Measurements from ENCODE around the gene MORC4.

MORC4 gene

GRCh38 chrX:106901341-106901740 lies 98.7 kb downstream of the MORC4 start:
- Histone ChIP-seq H3F3A (ENCODE audit: insufficient read depth) (no peaks in the 10 kb centered on the region), H3K4me2 (ENCODE audit: low read depth, low read length, poor library complexity, severe bottlenecking) (no peak overlapping the region), H3K36me3 (ENCODE audit: low read length) (no peaks in the 10 kb centered on the region), H3K9me2 (replicated peaks; ENCODE audit: insufficient read depth, low read length) (no peaks in the 10 kb centered on the region), H4K20me1 (ENCODE audit: low read depth, low read length) (no peaks in the 10 kb centered on the region), H3K9me3 (ENCODE audit: insufficient read depth, low read length) (no peaks in the 10 kb centered on the region), H3K79me2 (ENCODE audit: insufficient read depth, low read length) (no peaks in the 10 kb centered on the region), H3K27ac (ENCODE audit: low read depth, low read length) (no peak overlapping the region), H2AFZ (ENCODE audit: low read depth, low read length, severe bottlenecking) (no peak overlapping the region), H3K9ac (ENCODE audit: low read length) (no peak overlapping the region), H3K4me3 (ENCODE audit: insufficient read depth, low read length, poor library complexity, severe bottlenecking) (no peak overlapping the region), H3K27me3 (ENCODE audit: low read length) (no peaks in the 10 kb centered on the region)
- TF ChIP-seq EZH2phosphoT487 (conservative IDR thresholded peaks at IDR 0.05; ENCODE audit: low read length) (no peak), CTCF (IDR thresholded peaks at IDR 0.05; ENCODE audit: insufficient read depth, low read length, poor library complexity, severe bottlenecking) (no peak)

- H3K9ac ChIP-seq (ENCODE audit: low read length), result no peak overlapping the region
- H3K27ac ChIP-seq (ENCODE audit: low read depth, low read length), result no peak overlapping the region
- no peaks in the 10 kb centered on the region for H3K79me2 ChIP-seq (ENCODE audit: insufficient read depth, low read length)
- no peaks in the 10 kb centered on the region for H3K9me3 ChIP-seq (ENCODE audit: insufficient read depth, low read length)
- no peak overlapping the region for H3K4me2 ChIP-seq (ENCODE audit: low read depth, low read length, poor library complexity, severe bottlenecking)
- H3K36me3 ChIP-seq (ENCODE audit: low read length), result no peaks in the 10 kb centered on the region
- TF ChIP-seq CTCF (IDR thresholded peaks at IDR 0.05; ENCODE audit: insufficient read depth, low read length, poor library complexity, severe bottlenecking) (no peak), EZH2phosphoT487 (conservative IDR thresholded peaks at IDR 0.05; ENCODE audit: low read length) (no peak)
- no peaks in the 10 kb centered on the region for H4K20me1 ChIP-seq (ENCODE audit: low read depth, low read length)
- no peaks in the 10 kb centered on the region for H3K27me3 ChIP-seq (ENCODE audit: low read length)
- no peaks in the 10 kb centered on the region for H3F3A ChIP-seq (ENCODE audit: insufficient read depth)
- H3K4me3 ChIP-seq (ENCODE audit: insufficient read depth, low read length, poor library complexity, severe bottlenecking), result no peak overlapping the region
- H2AFZ ChIP-seq (ENCODE audit: low read depth, low read length, severe bottlenecking), result no peak overlapping the region
- no peaks in the 10 kb centered on the region for H3K9me2 ChIP-seq (replicated peaks; ENCODE audit: insufficient read depth, low read length)
These were observed 100.2 kb downstream of the MORC4 start for GRCh38 chrX:106899841-106900240.

GRCh38 chrX:106899276-106899675 lies 100.7 kb downstream of the MORC4 start:
- Histone ChIP-seq H3K9ac (ENCODE audit: low read length) (no peak overlapping the region), H3K4me3 (ENCODE audit: insufficient read depth, low read length, poor library complexity, severe bottlenecking) (no peak overlapping the region), H3F3A (ENCODE audit: insufficient read depth) (no peaks in the 10 kb centered on the region), H3K9me3 (ENCODE audit: insufficient read depth, low read length) (no peaks in the 10 kb centered on the region), H3K36me3 (ENCODE audit: low read length) (no peaks in the 10 kb centered on the region), H4K20me1 (ENCODE audit: low read depth, low read length) (no peaks in the 10 kb centered on the region), H3K27me3 (ENCODE audit: low read length) (no peaks in the 10 kb centered on the region), H3K4me2 (ENCODE audit: low read depth, low read length, poor library complexity, severe bottlenecking) (no peak overlapping the region), H3K9me2 (replicated peaks; ENCODE audit: insufficient read depth, low read length) (no peaks in the 10 kb centered on the region), H3K27ac (ENCODE audit: low read depth, low read length) (no peak overlapping the region), H2AFZ (ENCODE audit: low read depth, low read length, severe bottlenecking) (no peak overlapping the region), H3K79me2 (ENCODE audit: insufficient read depth, low read length) (no peaks in the 10 kb centered on the region)
- TF ChIP-seq CTCF (IDR thresholded peaks at IDR 0.05; ENCODE audit: insufficient read depth, low read length, poor library complexity, severe bottlenecking) (no peak), EZH2phosphoT487 (conservative IDR thresholded peaks at IDR 0.05; ENCODE audit: low read length) (no peak)
